Activated CD4-positive, CD25-positive, alpha-beta regulatory T cell treated with anti-CD3 and anti-CD28 coated beads, Interleukin-2, amount 50 U/mL, for 16 hours (primary cell): ENCODE data around the gene RPL22.

Source experiments
- DNase-seq: peaks from one replicate; pipeline ENCODE4 v3.0.0-alpha.2; 2020; ENCODE audit warnings: low read depth, low spot score

Gene RPL22

DNA sequence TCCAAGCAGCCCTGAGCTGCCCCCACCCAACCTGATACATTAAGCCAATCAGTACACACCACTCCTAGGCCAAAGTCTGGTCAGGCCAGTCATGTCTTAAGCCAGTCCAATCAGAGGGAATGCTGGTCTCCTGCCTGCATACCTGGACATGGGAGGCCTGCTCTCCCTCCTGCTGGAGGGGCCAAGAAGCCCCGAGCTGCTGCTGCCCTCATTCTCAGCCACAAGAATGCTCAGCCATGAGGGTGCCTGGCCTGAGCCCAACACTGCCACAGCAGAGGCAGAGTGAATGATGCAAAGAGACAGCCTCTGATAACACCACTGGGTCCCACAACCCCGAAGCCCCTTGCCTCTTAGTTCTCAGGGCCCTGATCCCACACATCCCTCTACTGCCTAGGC lies 42.3 kb downstream of the RPL22 start:
- DNase-seq: no peak

DNA sequence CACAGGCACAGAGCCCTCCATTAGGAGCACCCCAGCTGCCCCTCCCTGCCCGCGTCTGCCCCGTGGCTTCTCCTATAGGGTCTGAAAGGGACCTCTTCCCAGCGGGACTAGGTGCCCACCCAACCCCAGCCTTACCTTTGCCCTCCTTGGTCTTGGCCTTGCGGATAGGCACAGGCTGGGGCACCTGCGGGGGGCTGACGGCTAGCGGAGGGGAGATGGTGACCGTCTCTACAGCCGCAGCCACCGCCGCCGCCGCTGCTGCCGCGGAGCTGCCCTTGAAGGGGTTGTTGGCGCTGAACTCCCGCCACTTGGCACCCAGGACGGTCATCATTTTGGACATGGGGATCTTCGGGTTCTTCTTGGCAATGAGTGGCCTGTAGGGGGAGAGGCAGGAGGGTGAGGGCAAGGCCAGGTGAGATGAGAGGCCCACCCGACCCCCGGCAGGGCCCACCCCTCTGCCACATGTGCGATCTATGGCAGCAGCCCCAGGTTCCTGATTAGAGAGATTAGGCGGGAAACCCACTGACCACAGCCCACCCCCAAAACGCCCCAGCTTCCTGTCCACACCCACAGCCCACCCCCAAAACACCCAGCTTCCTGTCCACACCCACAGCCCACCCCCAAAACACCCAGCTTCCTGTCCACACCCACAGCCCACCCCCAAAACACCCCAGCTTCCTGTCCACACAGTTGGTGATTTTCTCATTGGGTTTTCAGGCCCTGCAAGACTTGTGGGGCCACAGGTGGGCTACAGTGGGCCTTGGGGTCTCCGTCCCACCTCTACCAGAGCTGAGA lies 44.7 kb downstream of the RPL22 start:
- no peak for DNase-seq

DNA sequence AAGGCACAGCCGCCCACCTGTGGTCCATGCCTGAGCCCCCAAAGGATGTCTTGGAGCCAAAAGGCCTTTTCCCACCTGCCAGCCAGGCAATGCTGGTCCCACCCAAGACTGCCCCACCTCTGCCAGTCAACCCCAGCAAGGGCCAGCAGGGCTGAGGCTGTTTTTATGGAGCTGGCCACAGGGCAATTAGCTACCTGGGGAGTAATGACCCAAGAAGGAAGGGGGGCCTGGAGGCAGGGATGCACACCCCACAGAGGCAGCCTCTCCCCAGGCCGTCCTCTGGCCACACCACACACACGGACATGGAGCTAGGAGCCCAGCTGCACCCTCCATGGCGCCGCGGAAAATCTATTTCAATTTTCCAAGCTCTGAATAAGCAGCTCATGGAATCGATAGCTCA lies 46.5 kb downstream of the RPL22 start:
- no peak for DNase-seq

DNA sequence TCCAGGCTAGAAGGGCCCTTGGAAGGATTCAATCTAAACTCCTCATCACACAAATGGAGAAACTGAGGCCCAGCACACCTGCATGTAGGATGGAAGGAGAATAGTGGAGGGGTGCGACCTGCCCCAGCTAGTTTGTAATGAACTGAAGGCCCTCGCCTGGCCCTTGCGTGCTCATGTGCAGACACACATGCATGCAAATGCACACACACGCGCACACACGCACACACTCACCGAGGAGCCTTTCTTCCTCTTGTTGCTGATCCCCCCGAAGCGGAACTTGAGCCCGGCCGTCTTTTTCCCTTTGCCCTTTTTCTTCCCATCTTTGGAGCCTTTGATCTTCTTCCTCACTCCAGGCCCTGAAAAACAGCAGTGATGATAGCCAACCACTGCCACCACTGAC lies 47.2 kb downstream of the RPL22 start:
- no peak for DNase-seq

DNA sequence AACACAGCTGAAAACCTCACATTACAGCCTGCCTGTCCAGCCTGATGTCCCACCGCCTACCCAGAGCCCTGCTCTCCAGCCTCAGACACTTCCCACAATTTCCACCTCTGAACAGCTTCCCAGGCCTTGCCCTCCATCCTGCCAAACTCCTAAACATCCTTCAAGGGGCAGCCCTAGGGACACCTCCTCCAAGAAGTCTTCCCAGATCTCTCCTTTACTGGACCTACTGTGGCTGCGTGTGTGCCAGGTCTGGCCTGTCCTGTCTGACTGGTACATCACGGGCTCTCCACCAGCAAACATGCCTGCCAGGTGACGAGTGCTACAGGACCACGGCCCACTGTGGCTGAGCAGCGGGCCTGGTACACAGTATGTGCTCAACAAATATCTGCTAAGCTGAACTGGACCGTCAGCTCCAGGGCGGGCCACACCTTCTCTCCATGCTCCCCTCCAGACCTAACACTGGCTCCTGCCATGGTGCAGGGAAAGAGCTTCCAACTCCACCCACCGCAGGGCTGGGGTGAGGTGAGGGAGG lies 48.0 kb downstream of the RPL22 start:
- DNase-seq: no peak

DNA sequence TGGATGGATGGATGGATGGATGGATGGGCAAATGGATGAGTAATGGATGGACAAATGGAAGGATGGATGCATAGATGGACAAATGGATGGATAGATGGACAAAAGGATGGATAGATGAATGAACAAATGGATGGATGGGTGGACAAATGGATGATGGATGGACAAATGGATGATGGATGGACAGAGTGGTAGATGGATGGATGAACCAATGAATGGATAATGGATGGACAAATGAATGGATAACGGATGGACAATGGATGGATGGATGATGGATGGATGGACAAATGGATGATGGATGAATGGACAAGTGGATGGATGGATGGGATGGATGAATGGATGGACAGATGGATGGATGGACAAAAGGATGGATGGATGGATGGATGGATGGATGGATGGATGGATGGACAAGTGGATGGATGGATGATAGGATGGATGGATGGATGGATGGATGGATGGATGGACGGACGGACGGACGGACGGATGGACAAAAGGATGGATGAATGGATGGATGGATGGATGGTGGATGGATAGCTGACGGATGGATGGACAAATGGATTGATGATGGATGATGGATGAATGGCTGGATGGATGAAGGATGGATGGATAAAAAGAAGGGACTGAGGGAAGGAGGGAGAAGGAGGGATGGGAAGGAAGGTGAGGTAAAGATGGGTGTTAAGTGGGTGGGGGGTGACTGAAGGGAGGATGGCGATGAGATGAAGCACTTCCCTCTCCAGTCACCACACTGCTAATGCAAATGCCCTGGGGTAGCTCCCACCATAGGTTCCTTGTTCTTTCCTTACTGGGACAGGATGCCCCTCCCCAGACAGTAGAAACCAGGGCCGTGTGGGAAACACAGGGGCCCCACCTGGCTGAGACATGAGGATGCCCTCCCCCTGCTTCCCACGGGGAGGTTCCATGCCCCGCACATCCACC lies 49.1 kb downstream of the RPL22 start:
- DNase-seq: no peak

DNA sequence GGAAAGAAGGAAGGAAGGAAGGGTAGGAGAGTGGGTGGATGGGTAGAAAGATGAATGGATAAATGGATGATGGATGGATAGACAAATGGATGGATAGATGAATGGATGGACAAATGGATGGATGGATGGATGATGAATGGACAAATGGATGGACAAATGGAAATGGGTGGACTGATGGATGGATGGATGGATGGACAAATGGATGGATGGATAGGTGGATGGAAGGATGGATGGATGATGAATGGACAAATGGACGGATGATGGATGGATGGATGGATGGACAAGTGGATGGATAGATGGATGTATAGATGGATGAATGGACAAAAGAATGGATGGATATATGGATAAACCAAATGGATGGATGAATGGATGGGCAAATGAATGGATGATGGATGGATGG lies 49.8 kb downstream of the RPL22 start:
- no peak for DNase-seq

DNA sequence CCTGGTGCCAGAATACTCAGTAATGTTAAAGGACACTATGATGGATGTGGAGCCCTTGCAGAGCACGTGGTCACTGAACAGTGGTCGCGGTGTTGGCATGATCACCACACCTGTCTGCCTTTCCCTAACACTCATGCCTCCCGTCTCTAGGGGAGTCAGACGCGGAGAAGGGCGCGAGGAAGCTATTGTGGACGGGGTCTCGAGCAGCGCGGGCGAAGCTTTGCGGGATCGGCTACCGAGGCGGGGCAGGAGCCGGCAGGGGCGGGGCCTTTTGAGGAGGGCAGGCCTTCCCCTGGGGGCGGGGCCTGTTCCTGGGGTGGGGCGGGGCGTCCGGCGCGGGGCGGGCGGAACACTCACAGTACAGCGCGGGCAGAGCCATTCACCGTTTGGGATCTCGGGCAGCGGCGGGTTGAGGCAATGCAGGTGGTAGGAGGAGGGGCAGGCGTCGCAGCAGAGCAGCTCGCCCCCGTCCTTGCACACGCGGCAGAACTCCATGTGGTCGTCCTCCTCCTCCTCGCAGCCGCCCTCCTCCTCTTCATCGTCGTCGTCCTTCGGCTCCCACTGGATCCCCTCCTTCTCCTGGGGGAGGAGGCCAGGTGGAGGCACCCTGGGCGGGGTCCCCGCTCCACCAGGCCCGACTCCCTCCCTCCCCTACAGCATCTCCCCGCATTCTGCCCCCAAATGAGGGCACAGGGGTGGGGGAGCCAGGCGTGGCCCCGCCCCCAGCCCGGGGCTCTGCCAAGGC lies 50.7 kb downstream of the RPL22 start:
- DNase-seq: peak; percentile 15

DNA sequence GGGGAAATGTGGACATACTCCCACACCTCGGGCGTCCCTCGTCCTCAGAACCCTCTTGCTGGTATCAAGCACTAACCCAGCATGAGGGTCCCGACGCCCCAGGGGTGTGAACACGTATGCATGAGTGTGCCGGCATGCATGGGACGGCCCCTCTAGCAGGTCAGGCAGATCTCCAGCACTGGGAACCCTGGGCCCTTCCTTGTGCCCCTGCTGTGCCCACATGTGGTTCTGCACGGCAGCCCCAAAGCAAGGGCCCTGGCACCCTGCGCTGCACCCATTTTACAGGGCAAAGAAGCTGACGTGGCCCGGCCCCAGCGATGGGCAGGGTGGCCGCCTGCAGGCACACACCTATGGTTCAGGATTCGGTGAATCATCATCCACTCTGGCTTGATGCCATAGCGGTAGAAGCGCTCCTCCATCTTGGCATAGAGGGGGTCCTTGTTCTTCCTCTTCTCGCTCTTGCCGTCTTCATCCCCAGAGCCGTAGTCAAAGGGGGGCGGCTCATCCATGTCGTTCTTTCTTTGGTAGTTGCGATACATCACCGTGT lies 53.5 kb downstream of the RPL22 start:
- DNase-seq: no peak

DNA sequence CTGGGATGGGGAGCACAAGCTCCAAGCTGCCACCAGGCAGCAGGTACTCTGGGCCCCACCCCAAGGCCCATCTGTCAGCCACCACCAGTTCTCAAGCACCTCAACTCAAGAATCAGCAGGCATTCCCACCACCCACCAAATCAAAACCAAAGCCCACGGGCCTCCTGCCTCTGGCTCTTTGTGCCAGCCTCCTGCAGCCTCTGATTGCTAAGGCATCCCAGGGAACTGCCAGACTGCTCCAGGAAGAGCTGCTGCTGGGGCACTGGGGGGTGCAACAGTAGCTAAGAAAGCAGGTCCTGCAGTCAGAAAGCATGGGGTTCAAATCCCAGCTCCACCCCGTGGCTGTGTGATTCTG lies 54.0 kb downstream of the RPL22 start:
- no peak for DNase-seq

DNA sequence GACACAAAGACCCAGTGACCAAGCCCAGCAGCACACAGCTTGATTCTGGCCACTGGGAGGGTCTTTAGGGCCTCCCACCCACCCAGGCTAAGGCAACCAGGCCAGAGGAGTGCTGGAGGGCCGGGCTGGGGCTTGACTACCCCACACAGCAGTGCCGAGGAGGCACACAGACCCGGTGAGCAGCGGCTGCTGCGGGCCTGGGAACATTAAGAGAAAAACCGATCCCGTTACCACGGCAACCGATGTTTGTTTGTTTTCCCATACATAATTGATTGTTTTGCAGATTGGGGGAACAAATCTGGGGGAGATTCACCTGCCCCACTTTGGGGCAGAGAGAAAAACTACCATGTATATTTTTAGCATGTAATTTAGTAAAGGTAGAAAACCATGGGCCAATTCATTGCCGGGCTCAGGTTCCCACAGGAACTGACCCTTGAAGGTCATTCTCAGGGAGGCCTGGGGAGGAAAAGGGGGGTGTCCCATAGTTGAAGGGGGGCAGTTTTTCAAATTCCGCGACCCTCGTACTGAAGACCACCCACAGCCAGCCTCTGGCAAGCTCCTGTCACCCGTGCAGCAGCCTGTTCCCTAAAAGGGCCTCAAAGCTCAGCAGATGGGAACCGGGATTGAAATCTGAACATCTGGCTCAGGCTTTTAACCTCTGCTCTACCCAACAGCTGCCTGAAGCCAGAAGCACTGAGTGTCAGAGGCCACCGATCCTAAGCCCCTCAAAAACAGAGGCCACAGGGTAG lies 54.6 kb downstream of the RPL22 start:
- no peak for DNase-seq

DNA sequence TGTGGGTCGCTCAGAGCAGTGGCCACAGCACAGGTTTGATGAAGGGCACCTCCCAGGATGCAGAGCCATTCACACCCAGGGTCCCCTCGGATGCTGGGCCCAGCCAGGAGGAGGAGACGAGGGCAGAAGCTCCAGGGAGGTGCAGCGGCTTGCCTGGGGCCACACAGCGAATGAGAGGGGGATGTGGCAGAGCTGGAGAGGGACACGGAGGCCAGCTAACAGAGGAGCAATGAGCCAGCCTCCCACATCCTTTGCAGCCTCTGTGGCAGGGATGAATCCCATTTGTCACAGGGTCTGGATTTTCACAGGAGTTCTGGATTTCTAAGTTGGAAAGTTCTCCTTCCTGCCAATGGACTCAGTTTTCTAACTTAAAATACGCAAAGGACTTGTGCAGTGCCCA lies 55.2 kb downstream of the RPL22 start:
- no peak for DNase-seq

DNA sequence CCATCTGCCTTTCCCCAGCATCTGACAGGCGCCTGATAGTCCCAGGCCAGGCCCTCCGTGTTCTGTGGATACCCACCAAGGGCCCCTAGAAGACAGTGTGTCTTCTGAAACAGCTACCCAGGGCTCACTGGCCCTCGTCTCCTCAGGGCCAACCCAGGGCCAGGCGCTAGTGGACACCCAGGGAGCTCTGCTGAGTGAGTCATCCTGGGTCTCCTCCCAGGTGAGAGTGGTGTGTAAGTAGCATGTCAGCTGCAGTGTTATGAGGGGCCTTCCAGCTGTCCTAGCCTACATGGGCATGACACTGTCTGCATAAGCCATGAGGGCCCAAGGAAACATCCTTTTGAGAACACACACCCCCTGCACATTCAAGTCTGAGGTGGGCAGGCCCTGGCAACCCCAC lies 56.0 kb downstream of the RPL22 start:
- DNase-seq: no peak

DNA sequence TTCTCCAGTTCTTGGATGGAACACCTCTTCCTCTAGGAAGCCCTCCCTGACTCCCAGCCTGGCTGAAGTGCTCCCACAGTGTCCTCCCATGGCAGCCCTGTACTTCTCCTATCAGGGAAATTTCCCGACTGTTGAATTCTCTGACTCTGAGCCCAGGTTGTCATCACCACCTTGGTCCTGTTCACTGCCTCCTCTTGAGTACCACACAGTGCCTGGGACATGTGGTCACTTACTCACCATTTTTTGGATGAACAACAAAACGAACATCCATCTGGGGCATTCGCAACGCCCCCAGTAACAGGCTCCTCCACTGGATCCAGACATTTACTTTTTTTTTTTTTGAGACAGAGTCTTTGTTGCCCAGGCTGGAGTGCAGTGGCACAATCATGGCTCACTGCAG lies 56.7 kb downstream of the RPL22 start:
- no peak for DNase-seq

DNA sequence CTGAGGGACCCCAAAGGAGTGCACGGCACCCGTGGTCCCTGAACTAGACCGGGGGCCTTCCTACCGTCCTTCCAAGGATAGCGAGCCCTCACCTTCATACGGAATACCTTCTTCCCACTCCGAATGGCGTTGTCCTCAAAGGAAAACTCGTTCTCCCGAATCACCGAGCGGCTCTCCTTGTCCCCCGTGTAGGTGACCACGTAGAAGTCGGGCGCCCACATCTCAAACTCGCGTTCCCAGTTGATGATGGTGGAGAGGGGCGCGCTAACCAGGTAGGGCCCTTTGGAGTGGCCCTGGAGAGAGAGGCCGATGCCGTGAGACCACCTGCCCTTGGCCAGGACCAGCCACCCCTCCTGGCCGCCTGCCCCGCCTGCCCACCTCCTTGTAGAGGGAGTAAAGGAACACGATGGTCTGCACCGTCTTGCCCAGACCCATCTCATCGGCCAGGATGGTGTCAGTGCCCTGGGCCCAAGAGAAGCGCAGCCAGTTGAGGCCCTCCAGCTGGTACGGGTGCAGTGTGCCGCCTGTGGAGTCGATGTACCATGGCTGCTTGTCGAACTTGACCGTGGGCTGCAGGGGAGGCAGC lies 57.3 kb downstream of the RPL22 start:
- no peak for DNase-seq

DNA sequence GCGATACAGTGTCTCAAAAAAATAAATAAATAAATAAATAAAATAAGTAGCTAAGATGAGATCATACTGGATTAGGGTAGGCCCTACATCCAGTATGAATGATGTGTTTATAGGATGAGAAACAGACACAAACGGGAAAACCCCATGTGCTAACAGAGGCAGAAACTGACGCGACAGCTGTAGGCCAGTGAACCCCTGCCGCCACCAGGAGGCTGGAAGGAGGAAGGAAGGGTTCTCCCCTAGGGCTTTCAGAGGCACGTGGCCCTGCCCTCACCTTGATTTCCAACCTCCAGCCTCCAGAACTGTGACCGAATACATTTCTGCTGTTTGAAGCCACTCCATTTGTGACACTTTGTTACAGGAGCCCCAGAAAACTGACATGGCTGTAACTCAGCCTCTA lies 57.8 kb downstream of the RPL22 start:
- no peak for DNase-seq

DNA sequence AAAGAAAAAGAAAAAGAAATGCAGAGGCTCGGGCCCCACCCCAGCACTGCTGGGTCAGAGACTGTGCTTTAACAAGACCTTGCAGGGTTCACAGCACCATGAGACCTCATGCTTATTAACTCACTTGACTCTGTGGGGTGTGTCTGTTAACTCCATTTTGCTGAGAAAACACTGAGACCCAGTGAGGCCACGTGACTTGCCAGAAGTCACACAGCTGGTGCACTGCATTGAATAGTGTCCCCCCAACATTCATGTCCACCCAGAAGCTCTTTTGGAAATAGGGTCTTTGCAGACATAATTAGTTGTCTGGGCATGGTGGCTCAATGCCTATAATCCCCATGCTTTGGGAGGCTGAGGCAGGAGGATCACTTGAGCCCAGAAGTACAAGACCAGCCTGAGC lies 59.0 kb downstream of the RPL22 start:
- no peak for DNase-seq

DNA sequence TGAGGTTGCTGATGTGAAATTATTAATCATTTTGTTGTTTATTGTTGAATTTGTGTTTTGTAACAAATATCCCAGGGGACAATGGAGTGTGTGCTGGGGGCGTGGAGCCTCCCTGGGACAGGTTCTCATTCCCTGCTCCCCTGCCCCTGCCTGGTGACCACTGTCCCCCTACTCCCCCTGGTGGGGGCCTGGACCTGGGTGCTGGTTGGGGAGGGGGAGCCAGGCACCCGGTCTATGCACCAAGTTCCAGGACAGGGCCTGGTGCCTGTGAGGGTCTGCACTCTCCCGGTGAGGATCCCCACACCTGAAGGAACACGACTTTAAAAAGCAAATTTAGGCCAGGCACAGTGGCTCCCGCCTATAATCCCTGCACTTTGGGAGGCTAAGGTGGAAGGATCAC lies 61.6 kb downstream of the RPL22 start:
- DNase-seq: no peak

DNA sequence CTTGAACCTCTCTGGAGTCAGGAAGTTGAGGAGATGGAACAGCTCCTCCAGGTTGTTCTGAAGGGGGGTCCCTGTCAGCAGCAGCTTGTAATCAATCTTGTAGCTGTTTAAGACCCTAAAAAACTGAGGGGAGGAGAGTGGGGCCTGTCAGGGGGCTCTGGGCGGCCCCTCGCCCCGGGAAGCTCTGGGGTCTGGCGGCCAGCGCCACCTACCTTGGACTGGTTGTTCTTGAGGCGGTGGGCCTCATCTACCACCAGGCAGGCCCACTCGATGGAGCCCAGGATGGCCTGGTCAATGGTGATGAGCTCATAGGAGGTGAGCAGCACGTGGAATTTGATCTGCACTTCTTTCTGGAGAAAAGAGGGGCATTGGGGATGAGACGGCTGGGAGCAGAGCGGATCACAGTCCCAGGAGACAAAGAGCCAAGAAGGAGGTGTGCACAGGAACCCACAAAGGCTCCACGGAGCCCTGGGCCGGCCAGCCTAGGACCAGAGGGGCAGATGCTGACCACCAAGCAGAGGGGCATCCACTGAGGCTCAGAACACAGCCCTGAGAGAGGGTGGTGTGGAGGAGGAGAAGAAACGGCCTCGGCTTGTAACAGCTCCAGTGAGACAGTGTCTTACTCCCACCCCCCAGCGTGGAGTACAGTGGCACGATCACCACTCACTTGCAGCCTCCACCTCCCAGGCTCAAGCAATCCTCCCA lies 62.7 kb downstream of the RPL22 start:
- DNase-seq: no peak
